Pancreas (tissue), 10 donors: Measurements from ENCODE around the gene PRG2. TPM values are rescaled to one million over a fixed set of nuclear protein-coding genes. Genes with fewer than 3 reads are reported as not detected.

Experiments
- ATAC-seq, 4 donors: fragments of 200-7000 bp; cut with Tn5 transposase; one replicate each; pipeline versions ENCODE4 v1.8.0 to v1.9.1; 2020; ENCODE audit warnings: mild to moderate bottlenecking in 4 of 4, moderate library complexity in 4 of 4
- DNase-seq, 6 donors: peaks; one replicate each; pipeline ENCODE4 v3.0.0-alpha.2; 2020
- FAIRE-seq: peaks from 2 replicates; lab custom pipeline; 2012; peaks lifted over from hg19 to GRCh38; lab: Jason Lieb, UNC
- H3K27ac ChIP-seq, 4 donors: fragments of 200-600 bp; sonication (generic); 1 replicate in 3 of 4; 2 replicates in 1 of 4; pipeline versions ENCODE4 v1.5.0 to v1.8.0; 2020
- H3K27me3 ChIP-seq, 4 donors: fragments of 200-600 bp; one replicate each; pipeline ENCODE4 v1.8.0; 2021
- H3K36me3 ChIP-seq, 3 donors: fragments of 200-600 bp; sonication (generic) in 1 of 3; one replicate each; pipeline versions ENCODE4 v1.5.0 to v1.8.0; 2020 to 2021
- H3K4me1 ChIP-seq, 3 donors: fragments of 200-600 bp; one replicate each; pipeline ENCODE4 v1.8.0; 2021
- H3K4me3 ChIP-seq, 4 donors: fragments of 200-600 bp; sonication (generic) in 2 of 4; one replicate each; pipeline versions ENCODE4 v1.5.0 to v1.8.0; 2020 to 2021
- H3K9me3 ChIP-seq, 4 donors: fragments of 200-600 bp; one replicate each; pipeline ENCODE4 v1.8.0; 2021
- WGBS, 2 donors: extraction: QIAGEN DNeasy Blood & Tissue Kit; methylation state at CpG; one replicate each; pipeline ENCODE4 v1.1.7; 2013; 5-methylcytosine and 5-hydroxymethylcytosine counted together
- intact Hi-C, 3 donors: fragments of 100-400 bp; cut with DNase I; formaldehyde crosslinking; loops; one replicate each; pipeline versions ENCODE4 v1.11.1 to v1.14.2; 2022
- polyA plus RNA-seq, 2 donors: library from polyadenylated mRNA; stranded (reverse); fragments of 200-250 nt; gene quantifications; one replicate each; pipeline ENCODE4 v1.2.3, GENCODE V29; 2013
- total RNA-seq, 6 donors: library from RNA; stranded (reverse); fragmentation: NEBNext Ultra II Directional in 4 of 6; extraction: Animal tissue kit (Norgen Biotek cat#: 25700) in 4 of 6; gene quantifications; one replicate each; pipeline versions ENCODE4 v1.2.1 to v1.2.4, GENCODE V29; 2021 to 2023
- TF ChIP-seq, protein P1 (sequence below), 4 donors: fragments of 200-600 bp; sonication (generic) in 3 of 4; IDR thresholded peaks; one replicate each; pipeline versions ENCODE4 v1.5.0 to v1.8.0; 2021; ENCODE audit warnings: antibody characterized with exemption in 4 of 4
- donor health status: healthy with polysubstance abuse.
- donor health status: DM: no; HTN: no; CAD: no; lungs with moderate emphysema.
- donor health status: DM: no; HTN: no; CAD: no.
- donor health status: control.
- donor health status: control.
- donor health status: Bipolar disorder and iron deficiency.
- donor health status: DM: yes; HTN: yes; CAD: no.
- donor health status: DM: no; HTN: no; CAD: no.
- donor health status: DM: no; HTN: no; CAD: no.
- donor health status: DM: yes; HTN: yes; CAD: no.

PRG2 gene, protein sequence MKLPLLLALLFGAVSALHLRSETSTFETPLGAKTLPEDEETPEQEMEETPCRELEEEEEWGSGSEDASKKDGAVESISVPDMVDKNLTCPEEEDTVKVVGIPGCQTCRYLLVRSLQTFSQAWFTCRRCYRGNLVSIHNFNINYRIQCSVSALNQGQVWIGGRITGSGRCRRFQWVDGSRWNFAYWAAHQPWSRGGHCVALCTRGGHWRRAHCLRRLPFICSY
- total RNA-seq (not detected), polyA plus RNA-seq (under 1 TPM; 0.57 to 0.96 TPM)

DNA sequence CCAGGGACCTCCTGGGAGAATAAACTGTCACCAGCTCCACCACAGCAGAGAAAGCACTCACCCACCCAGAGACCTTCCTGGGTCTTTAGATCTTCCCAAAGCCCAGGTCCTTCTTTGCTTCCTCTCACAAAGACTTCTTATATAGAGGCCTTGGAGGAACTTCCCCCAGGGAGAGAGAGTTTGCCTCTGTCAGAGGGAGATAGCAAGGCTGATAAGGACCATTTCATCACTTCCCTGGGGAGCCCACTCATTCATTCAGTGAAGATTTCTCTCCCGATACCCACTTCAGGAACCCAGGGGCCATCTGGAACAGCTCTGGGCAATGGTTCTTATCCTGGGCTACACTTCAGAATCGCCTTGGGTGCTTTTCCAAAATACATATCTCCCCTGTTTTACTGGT is at the start of gene PRG2:
TSS of gene PRG2 (minus strand) at position 116 of the 400 bp plus-strand sequence. CDS start 706 bp downstream, outside the sequence.
- Histone ChIP-seq H3K9me3 (no peaks in the 10 kb centered on the region), H3K4me3 (no peak within 1 kb of the TSS), H3K4me1 (no peaks in the 10 kb centered on the region), H3K27ac (no peak within 1 kb of the TSS), H3K36me3 (no peaks in the 10 kb centered on the region), H3K27me3 (no peaks in the 10 kb centered on the region)
- FAIRE-seq = no peak
- TF ChIP-seq, protein P1, sequence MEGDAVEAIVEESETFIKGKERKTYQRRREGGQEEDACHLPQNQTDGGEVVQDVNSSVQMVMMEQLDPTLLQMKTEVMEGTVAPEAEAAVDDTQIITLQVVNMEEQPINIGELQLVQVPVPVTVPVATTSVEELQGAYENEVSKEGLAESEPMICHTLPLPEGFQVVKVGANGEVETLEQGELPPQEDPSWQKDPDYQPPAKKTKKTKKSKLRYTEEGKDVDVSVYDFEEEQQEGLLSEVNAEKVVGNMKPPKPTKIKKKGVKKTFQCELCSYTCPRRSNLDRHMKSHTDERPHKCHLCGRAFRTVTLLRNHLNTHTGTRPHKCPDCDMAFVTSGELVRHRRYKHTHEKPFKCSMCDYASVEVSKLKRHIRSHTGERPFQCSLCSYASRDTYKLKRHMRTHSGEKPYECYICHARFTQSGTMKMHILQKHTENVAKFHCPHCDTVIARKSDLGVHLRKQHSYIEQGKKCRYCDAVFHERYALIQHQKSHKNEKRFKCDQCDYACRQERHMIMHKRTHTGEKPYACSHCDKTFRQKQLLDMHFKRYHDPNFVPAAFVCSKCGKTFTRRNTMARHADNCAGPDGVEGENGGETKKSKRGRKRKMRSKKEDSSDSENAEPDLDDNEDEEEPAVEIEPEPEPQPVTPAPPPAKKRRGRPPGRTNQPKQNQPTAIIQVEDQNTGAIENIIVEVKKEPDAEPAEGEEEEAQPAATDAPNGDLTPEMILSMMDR (IDR thresholded peaks at IDR 0.05) = no peak
- intact Hi-C loops = no loop called here
- no peak for ATAC-seq
- WGBS, 2 donors = 56 to 70% methylated on average over 2 of the region's 2 CpGs
- DNase-seq = no peak

DNA sequence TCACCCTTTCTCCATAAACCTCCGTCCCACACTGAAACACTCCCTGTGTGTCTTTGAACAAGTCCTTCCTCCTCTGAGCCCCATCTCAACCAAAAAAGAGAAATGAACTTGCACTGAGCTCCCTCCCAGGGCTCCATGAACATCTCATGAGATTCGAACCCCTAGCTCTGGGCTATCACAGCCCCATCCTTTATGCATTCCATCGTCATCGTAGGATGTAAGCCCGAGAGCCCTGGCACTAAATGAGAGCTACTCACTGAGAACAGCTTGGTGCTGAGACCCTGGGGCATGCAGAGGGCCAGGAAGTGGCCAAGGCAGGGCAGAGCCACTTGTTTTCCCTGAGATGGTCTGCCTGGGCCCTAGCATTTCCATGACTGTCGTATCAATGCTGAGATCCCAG is 49.3 kb upstream of the PRG2 start:
- intact Hi-C loops = no loop called here
- Histone ChIP-seq H3K4me3 (no peak overlapping the region), H3K27ac (no peak overlapping the region), H3K36me3 (no peaks in the 10 kb centered on the region), H3K27me3 (no peaks in the 10 kb centered on the region), H3K4me1 (no peaks in the 10 kb centered on the region), H3K9me3 (no peaks in the 10 kb centered on the region)
- no peak for DNase-seq
- WGBS, 2 donors = 79 to 81% methylated on average over 6 of the region's 6 CpGs
- TF ChIP-seq, protein P1 (IDR thresholded peaks at IDR 0.05) = no peak
- ATAC-seq = no peak
- FAIRE-seq = no peak

- H3K27ac ChIP-seq = no peak overlapping the region
- H3K4me3 ChIP-seq = no peak overlapping the region
- FAIRE-seq (no peak), DNase-seq (no peak), ATAC-seq (no peak)
- WGBS, 2 donors = 76% methylated on average over 12 of the region's 12 CpGs
- H3K9me3 ChIP-seq = no peaks in the 10 kb centered on the region
- peaks cover 0 to 4% (median 0%) of the 10 kb centered on the region in 3 donors for H3K4me1 ChIP-seq
- intact Hi-C loops = no loop called here
- no peaks in the 10 kb centered on the region for H3K27me3 ChIP-seq
- TF ChIP-seq, protein P1 (IDR thresholded peaks at IDR 0.05) = no peak
- no peaks in the 10 kb centered on the region for H3K36me3 ChIP-seq
Measured at GRCh38 chr11:57438345-57439285, 48.2 kb upstream of the PRG2 start.

DNA sequence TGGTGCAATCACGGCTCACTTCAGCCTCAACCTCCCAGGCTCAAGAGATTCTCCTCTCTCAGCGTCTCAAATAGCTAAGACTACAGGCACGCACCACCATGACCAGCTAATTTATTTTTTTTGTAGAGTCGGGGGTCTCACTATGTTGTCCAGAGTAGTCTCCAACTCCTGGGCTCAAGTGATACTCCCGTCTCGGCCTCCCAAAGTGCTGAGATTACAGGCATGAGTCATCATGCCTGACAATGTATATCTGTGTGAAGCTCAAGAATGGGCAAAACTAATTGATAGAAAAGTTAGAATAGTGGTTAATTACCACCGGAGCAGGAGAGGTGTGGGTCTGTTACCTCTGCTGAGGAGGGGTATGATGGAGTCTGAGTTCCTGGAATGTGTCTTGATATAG is 45.6 kb upstream of the PRG2 start:
- H3K36me3 ChIP-seq = no peaks in the 10 kb centered on the region
- no peaks in the 10 kb centered on the region for H3K9me3 ChIP-seq
- intact Hi-C loops = no loop called here
- FAIRE-seq (no peak), DNase-seq (no peak), ATAC-seq (no peak)
- H3K27me3 ChIP-seq = no peaks in the 10 kb centered on the region
- H3K4me1 ChIP-seq = peaks cover 0 to 4% (median 0%) of the 10 kb centered on the region in 3 donors
- TF ChIP-seq, protein P1 (IDR thresholded peaks at IDR 0.05) = no peak
- H3K4me3 ChIP-seq = no peak overlapping the region
- whole genome bisulfite sequencing, 2 donors = 90% methylated on average over 7 of the region's 7 CpGs
- no peak overlapping the region for H3K27ac ChIP-seq
